HTERT RPE-1 (cell line): ENCODE data around the gene STXBP1.

ENCODE experiments used
- in situ Hi-C: fragments of 300-500 bp; cut with MboI; formaldehyde crosslinking; loops from 4 replicates; pipeline ENCODE4 v1.14.3; 2020; ENCODE audit warnings: low sequenced_read_pairs

STXBP1 gene

DNA sequence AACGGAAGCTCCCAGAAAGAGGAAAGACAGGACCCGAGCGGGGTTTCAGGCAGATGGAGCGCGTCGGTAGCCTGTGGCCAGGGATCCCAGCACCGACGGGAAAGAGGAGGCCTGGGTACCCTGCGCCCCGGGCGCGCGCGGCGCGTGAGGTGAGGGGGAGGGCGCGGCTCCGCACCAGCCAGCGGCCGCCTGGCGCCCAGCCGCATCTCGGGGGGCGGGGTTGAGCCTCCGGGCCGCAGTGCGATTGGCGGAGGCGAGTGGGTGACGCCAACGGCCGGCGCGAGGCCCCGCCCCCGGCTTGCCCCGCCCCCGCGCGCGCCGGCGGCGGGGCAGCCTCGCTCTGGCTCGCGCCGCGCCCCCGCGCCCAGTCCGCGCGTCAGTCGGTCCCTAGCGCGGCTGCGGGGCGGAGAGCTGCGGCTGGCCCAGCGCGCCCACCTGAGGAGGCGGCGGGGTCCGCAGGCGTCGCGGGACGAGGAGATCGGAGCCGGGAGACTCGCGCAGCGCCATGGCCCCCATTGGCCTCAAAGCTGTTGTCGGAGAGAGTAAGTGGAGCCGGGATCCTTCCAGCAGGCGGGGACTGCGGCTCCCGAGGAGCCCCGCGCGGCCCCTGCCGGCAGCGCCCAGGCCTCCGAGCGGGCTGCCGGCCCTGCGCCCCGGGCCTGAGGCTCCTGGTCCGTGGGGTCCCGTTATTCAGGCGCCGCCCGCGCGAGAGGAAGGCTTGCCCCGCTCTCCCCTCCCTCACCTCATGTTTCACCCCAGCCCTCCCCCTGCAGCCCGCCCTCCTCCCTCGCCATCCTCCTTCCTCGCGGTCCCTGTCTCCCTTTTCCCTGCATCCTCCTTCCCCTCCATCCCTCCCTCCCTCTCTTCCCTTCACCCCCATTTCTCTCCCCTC is at the start of gene STXBP1:
STXBP1 (plus strand) TSS at position 379 of the 892 bp plus-strand sequence; CDS start at position 506, 127 bp downstream.
- in situ Hi-C loops = no loop called here

DNA sequence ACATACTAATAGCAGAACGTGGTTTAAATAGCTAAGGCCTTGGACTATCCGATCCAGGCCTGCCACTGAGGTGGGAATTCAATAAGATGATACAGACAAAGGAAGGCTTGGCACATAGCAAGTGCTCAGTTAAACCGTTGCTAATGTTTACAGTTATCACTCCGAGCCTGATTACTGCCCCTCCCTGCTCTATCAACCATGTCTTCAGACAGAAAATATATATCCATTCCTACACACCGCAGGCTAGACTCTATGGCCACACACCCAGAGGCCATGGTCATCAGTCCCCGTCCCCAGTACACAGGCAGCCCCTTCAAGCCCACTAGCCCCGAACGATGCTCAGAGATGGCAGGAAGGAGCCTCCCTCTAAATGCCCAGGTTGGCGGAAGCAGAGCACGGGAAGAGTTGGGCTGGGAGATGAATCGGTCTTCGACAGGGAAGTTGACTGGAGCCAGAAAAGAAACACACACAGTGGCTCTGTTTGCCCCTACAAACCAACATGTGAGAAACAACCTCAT is 49.7 kb upstream of the STXBP1 start:
- in situ Hi-C loops = no loop called here

DNA sequence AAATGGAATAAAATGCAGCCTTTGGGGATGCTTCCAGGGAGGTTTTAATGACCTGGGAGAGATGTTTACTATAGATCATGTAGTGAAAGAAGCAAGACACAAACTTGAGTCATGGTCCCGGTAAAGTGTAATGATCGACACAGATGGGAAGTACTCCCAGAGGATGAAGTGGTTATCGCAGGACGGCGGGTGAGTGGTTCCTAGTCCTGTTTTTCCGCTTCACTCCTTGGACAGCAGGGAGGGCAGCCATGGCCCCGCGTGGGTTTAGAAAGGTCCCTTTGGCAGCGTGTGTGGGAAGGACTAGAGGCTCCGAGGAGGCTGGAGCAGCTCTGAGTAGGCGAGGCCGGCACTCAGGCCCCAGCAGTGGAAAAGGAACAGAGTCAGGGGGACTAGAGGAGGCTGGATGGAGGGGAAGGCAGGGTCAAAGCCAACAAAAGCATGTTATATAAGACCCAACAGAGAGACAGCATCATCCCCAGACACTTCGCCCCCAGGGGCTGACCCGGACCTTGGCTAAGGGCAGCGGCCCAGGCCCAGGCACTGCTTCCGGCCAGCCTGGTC is 49.2 kb upstream of the STXBP1 start:
- in situ Hi-C loops = no loop called here

DNA sequence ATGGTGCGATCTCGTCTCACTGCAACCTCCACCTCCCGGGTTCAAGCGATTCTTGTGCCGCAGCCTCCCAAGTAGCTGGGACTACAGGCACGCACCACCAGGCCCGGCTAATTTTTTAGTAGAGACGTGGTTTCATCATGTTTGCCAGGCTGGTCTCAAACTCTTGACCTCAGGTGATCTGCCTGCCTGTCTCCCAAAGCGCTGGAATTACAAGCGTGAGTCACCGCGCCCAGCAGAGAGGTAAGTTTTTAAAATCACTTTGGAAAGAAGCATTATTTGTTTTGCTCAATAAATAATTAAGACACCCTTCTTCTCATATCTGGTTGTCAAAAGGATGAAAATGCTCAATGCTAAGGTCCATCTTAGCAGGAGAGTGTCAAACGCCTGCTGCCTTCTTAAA is 48.5 kb upstream of the STXBP1 start:
- in situ Hi-C loops = no loop called here

DNA sequence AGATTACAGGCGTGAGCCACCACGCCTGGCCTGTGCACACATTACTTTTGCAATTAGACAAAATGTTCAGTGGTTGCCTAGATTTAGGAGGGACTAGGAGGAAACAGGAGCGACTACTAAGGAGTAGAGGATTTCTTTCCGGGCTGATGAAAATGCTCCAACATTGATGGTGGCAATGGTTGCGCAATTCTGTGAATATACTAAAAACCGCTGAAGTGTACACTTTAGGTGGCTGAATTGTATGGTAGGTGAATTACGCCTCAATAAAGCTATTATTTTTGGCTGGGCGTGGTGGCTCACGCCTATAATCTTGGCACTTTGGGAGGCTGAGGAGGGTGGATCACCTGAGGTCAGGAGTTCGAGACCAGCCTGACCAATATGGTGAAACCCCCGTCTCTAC is 46.8 kb upstream of the STXBP1 start:
- in situ Hi-C loops = no loop called here

DNA sequence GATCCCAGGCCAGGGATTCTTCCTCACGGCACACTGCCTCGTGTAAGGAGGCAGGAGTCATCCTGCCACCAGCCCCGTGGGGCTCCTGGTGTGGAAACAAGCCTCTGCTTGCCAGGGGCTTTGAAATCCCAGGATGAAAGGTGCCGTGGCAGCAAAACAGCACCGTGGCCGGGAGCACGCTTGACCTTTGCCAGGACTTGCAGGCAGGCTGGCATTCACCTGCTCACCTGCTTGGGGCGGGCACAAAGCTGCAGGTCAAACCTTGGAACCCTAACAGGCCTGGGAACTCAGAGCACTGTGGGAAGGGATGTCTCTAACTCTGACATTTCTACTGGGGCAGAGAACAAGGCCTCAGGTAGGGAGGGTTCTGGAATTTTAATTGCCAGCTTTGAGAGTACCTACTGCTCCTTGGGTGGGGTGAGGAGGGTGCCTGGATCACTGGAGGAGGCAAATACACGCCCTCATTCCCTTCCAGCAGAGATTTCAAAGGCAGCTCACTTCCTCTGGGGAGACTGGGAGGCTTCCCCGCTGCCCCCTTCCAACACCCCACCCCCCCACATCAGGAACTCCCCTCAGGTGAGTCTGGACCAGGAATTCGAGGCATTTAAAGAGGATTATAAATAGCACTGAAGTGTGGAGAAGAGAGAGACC is 45.6 kb upstream of the STXBP1 start:
- in situ Hi-C loops = no loop called here

DNA sequence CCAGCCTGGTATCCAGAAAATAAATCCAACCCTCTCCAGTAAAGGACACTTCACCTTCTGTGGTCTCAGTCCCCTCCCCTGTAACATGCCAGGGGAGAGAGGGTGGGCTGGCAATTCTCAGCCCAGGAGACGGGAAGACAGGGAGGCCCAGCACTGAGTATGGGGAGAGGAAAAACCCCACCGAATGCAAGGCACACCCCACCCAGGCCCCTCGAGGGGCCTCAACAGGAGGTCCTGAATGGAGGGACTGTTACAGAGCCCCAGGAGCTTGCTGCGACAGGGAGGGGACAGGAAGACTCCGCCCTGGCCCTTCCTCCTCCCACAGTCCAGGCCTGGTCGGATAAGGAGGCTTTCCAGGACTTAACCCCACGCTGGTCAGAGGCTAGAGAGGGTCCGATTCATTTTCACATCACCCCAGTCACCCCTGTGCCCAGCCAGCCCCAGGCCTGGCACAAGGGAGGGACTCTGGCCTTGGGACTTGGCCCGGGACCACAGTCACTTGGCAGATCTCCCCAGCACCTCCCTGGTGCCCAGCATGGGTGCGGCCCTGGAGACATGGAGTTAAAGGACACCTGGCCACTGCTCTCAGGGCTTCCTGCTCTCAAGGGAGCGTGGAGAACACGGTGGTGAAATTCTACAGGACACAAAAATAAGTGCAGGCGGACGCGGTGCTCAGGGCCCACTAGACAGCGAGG is 44.9 kb upstream of the STXBP1 start:
- in situ Hi-C loops = no loop called here

DNA sequence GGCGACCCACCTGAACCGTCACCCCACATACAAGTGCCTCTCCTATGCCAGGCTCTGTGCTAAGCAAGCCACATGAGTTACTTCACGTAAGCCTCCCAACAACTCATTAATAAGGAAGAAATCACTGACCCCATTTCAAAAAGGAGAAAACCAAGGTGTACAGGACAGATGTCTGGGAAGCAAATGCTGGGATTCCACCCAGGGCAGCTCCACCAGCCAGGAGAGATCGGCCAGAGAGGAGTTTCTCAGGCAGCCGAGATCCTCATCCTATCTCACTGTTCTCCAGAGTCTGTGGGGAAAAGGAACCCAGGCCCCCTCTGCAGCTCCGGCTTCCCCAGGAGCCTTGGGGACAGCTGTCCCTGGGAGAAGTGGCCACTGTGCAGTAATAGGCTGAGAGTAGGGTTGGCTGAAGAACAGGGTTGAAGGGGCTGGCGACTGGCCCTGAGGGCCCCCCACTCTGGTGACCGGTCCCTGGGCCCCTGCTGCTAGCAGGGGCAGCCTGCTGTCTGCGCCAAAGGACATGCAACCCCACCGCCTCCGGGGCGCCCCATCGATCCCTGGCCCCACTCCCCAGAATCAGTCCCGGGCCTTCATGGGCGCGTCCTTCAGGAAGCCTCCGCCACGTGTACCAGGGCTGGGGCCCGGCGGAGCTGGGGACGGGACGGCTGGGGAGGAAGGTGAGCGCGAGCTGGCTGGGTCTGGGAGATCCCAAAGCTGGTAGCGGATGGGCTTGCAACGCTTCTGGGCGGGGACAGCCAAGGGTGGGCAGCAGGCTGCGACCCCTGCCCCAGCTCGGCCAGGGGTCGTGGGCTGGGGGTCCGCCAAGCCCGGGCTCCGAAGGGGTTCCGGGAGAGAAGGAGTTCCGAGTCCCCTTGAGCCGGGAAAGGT is 44.1 kb upstream of the STXBP1 start:
- in situ Hi-C loops = no loop called here

- in situ Hi-C loops = no loop called here
Measured at GRCh38 chr9:127568618-127568970, 43.5 kb upstream of the STXBP1 start.

DNA sequence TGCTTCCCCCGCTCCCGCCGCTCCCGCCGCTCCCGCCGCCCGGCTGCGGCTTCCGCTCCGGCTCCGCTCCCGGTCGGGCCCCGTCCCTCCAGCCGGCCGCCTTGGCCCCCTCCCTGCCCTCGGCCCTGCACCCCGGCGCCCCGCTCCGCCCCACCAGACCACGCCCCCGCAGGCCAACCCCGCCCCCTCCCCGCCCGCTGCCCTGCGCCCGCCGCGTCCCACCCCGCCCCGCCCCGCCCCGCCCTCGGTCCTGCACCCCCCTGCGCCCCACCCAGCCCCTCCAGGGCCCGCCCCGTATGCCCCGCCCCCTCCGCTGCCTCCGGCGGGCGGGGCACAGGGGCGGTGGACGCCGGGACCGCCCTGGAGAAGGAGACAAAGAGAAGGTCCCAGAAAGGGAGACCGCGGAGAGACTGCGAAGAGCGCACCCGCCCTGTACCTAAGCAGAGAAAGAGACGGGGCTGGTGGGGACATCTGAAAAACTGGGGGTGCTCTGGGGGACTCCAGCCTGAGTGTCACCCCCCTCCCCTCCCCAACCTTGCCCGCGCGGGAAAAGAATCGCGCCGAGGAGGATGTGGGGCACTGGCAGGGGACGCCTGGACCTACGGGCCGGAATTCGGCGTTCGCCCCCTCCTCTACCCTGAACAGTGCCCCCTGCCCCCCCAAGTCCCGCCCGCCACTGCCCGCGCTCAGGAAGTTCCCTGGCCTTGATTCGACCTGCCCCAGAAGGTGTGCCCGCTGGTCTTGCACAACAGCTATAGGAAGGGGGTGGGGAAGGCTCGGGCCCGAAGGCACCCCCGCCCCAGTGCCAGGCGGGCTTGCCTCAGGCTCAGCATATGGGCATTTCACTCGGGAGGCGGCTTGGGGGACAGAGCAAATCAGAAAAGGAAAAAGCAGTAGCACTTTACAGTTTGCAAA is 42.8 kb upstream of the STXBP1 start:
- in situ Hi-C loops = no loop called here

- in situ Hi-C loops = no loop called here
Measured at GRCh38 chr9:127569886-127570401, 42.1 kb upstream of the STXBP1 start.

- in situ Hi-C loops = no loop called here
Measured at GRCh38 chr9:127570533-127571111, 41.5 kb upstream of the STXBP1 start.

- in situ Hi-C loops = no loop called here
Measured at GRCh38 chr9:127571971-127572370, 40.1 kb upstream of the STXBP1 start.

DNA sequence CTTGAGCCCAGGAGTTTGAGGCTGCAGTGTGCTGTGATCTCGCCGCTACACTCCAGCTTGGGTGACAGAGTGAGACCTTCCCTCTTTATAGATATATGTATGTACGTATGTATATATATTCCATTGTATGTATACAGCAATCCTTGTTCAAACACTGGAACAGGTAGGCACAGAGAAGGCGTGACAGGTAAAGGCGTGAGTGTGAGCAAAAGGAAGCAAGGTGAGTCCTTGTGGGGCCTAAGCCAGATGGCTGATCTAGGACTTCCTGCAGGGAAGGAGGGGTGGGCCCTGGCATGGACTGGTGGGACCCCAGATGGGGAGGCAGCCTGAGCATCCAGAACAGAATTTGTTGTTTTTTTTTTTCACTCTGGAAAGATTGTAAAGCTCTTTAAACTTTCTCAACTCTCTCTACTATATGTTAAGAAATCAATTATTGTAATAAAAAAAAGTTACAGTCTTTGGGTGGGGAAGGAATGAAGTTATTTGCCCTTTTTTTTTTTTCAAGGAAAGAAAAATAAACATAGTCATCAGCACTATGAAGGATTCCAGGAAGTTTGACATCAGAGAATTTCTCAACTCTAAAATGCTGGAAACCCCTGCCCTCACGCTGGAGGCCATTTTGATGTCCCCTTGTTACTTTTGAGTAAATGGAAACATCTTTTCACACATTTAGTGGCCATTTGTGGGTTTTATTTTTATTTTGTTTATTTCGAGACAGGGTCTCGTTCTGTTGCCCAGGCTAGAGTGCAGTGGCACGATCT is 38.9 kb upstream of the STXBP1 start:
- in situ Hi-C loops = no loop called here

DNA sequence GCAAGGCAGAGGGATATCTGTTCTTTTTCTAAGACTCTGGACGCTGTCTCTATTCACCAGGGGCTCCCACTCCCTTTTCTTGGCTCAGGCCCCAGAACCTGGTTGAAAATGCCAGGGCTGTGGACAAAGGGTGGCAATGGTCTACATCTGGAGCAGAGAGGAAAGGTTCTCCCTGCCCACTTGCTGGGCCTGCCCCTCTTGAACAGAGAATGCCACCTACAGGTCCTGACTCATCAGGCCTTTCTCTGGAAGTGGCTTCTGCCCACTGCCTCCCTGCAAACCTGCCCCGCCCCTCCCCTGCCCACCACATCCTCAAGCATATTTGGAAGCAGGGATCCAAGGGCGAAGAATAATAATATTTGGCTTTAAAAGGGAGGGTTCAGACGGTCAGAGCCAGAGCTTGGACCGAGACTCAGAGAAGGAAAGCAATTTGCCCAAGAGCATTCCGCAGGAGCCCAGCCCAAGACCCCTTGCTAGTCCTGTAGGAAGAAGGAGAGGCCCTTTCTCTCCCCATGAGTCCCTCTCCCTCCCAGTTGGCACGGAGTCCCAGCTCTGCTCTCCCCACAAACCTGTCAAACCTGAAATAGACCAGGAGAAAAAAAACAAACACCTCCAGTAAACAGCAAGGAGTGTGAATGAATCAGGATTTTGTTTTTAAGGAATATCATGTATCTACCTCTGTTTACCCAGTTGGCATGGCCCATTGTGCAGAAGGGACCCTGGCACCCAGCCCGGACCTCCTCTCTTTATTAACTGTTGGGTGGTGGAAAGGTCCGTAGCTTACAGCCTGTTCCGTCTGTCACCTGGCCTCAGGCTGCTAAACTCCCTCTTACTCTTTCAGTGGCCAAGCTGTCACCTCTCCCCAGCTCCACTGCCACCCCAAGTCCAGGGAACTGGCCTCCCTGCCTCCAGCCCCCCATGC is 37.7 kb upstream of the STXBP1 start:
- in situ Hi-C loops = no loop called here

DNA sequence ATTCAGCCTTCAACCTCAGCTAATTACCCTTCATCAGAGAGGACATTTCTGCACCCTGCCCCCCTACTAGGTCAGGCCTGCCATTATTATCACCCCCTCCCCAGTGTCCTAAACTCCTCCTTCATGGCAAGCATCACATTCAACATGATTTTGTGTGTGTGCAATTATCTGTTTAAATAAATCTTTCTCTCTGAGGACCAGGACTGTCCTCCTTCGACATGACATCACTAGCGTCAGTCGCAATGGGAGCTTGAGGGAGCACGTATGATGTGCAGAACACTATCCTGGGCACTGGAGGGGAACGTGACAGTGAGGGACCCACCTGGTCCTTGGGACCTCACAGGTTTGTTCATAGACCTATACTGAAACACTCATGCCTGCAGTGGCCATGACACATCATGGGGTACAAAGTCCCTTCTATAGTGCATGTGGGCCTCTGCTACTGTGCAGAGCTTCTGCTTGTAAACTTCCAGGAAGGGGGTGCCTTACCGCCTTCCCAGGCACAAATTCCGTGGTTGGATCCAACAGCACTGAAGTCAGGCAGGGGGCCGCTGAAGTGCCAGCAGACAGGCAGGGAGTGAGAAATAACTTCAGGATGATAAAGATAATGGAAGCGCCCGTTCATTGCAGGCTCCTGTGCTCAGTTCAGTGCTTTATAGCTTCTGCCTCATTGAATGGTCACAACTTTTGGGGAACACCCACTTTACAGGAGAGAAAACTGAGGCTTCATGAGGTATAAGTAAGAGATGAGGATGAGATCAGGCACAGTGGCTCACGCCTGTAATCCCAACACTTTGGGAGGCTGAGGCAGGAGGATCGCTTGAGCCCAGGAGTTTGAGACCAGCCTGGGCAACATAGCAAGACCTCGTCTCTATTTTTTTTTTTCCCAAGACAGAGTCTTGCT is 36.0 kb upstream of the STXBP1 start:
- in situ Hi-C loops = no loop called here
